ENCODE data around the gene C1orf116.

Gene C1orf116

GRCh38 chr1:206986885-206987284 lies 45.7 kb downstream of the C1orf116 start:
- TF ChIP-seq CTCF (IDR thresholded peaks at IDR 0.05): no peak

GRCh38 chr1:206986402-206986801 lies 46.2 kb downstream of the C1orf116 start:
- TF ChIP-seq ZFX (IDR thresholded peaks at IDR 0.05; ENCODE audit: borderline replicate concordance): no peak
- TF ChIP-seq CTCF (IDR thresholded peaks at IDR 0.05): no peak
- no peak overlapping the region for H3K27ac ChIP-seq

More at GRCh38 chr1:206986885-206987284, 45.7 kb downstream of the C1orf116 start:
- no peak overlapping the region for H3K27ac ChIP-seq

GRCh38 chr1:206985162-206985749 lies 47.3 kb downstream of the C1orf116 start:
- no peak overlapping the region for H3K27ac ChIP-seq
- TF ChIP-seq CTCF (IDR thresholded peaks at IDR 0.05) (no peak), ZFX (IDR thresholded peaks at IDR 0.05; ENCODE audit: borderline replicate concordance) (no peak)

GRCh38 chr1:206982216-206982615 lies 50.3 kb downstream of the C1orf116 start:
- H3K27ac ChIP-seq: no peak overlapping the region
- TF ChIP-seq ZFX (IDR thresholded peaks at IDR 0.05; ENCODE audit: borderline replicate concordance) (no peak), CTCF (IDR thresholded peaks at IDR 0.05) (peak; percentile 96)

- H3K27ac ChIP-seq: peak overlapping the region; percentile 81
- peak; percentile 61 for TF ChIP-seq CTCF (IDR thresholded peaks at IDR 0.05)
- no peak for TF ChIP-seq ZFX (IDR thresholded peaks at IDR 0.05; ENCODE audit: borderline replicate concordance)
Measured at GRCh38 chr1:206979379-206980043, 53.0 kb downstream of the C1orf116 start.

- peak overlapping the region; percentile 81 for H3K27ac ChIP-seq
- TF ChIP-seq CTCF (IDR thresholded peaks at IDR 0.05) (no peak), ZFX (IDR thresholded peaks at IDR 0.05; ENCODE audit: borderline replicate concordance) (no peak)
Measured at GRCh38 chr1:206978259-206978658, 54.3 kb downstream of the C1orf116 start.

GRCh38 chr1:206975306-206975705 lies 57.2 kb downstream of the C1orf116 start:
- H3K27ac ChIP-seq: no peak overlapping the region
- TF ChIP-seq ZFX (IDR thresholded peaks at IDR 0.05; ENCODE audit: borderline replicate concordance) (no peak), CTCF (IDR thresholded peaks at IDR 0.05) (no peak)
